GM23248 (cell line): ENCODE data around the gene DOCK3.

Experiments used
- EZH2 ChIP-seq: fragments of 200-600 bp; sonication (generic); IDR thresholded peaks from 2 replicates; pipeline ENCODE4 v1.6.1; 2018; ENCODE audit warnings: antibody characterized with exemption, mild to moderate bottlenecking; ENCODE audit not compliant: insufficient read depth, poor library complexity, severe bottlenecking
- EZH2phosphoT487 ChIP-seq: fragments of 200-600 bp; sonication (generic); IDR thresholded peaks from 2 replicates; pipeline ENCODE4 v1.6.1; 2018; ENCODE audit warnings: antibody characterized with exemption, moderate library complexity, mild to moderate bottlenecking, low read depth; ENCODE audit not compliant: insufficient read depth

GRCh38 chr3:50645378-50645777 lies 29.3 kb upstream of the DOCK3 start:
- TF ChIP-seq EZH2phosphoT487 (no peak), EZH2 (no peak)
